K562 (cell line): ENCODE results near the gene ATXN7. TPM values are rescaled to one million over a fixed set of nuclear protein-coding genes. Genes with fewer than 3 reads are reported as not detected.

Experiments used
- ATAC-seq: fragments of 200-7000 bp; cut with Tn5 transposase; 3 replicates; pipeline ENCODE4 v1.9.1; 2020; ENCODE audit warnings: moderate library complexity
- BruUV-seq: library from RNA; stranded (reverse); fragments of 400-500 nt; replicated peaks from 2 replicates; lab custom pipeline; 2021; lab: Mats Ljungman, UMichigan
- CTCF ChIA-PET: fragments of 300-600 bp; formaldehyde crosslinking; extraction: SDS; loops from one replicate; lab custom pipeline; 2021; ENCODE audit warnings: low intra/inter-chr PET ratio; lab: Yijun Ruan, JAX
- POLR2A ChIA-PET: fragments of 300-600, 350-650 bp; sonication (Branson Sonifier 250); formaldehyde crosslinking; extraction: SDS; loops from one replicate; lab custom pipeline; 2021; ENCODE audit warnings: antibody characterized with exemption, inconsistent platforms; lab: Yijun Ruan, JAX
- DNase-seq, 4 experiments: peaks; one replicate each; pipeline versions ENCODE4 v3.0.0 to v3.0.0-alpha.2; 2011 to 2018; ENCODE audit warnings: low spot score in 3 of 4, mixed read lengths in 3 of 4; ENCODE audit errors: extremely low read depth in 1 of 4
- FAIRE-seq: peaks from 2 replicates; lab custom pipeline; 2011; peaks lifted over from hg19 to GRCh38; lab: Jason Lieb, UNC
- H2AFZ ChIP-seq: 2 replicates; pipeline ENCODE4 v1.6.0; 2011; ENCODE audit warnings: low read depth, low read length, control low read depth, inconsistent platforms
- H3K27ac ChIP-seq: fragments of 200-600 bp; 3 replicates; pipeline ENCODE4 v1.8.0; 2011; ENCODE audit warnings: low read depth, mild to moderate bottlenecking, control low read depth, inconsistent platforms, low read length, moderate library complexity, mixed read lengths; ENCODE audit errors: extremely low read depth
- H3K27me3 ChIP-seq, 2 experiments: fragments of 300-600 bp in 1 of 2; 2 replicates in 1 of 2; 3 replicates in 1 of 2; pipeline versions ENCODE4 v1.6.0 to v1.8.0; 2011; ENCODE audit warnings: inconsistent platforms in 2 of 2, low read length in 2 of 2, mild to moderate bottlenecking in 1 of 2, mixed read lengths in 1 of 2, moderate library complexity in 1 of 2; ENCODE audit not compliant: control insufficient read depth in 2 of 2, insufficient read depth in 2 of 2
- H3K36me3 ChIP-seq: fragments of 300-600 bp; 3 replicates; pipeline ENCODE4 v1.8.0; 2011; ENCODE audit warnings: mild to moderate bottlenecking, low read length, inconsistent platforms; ENCODE audit not compliant: control insufficient read depth, insufficient read depth
- H3K4me1 ChIP-seq, 2 experiments: fragments of 200-600 bp in 1 of 2; replicated peaks in 1 of 2; 2 replicates in 1 of 2; 3 replicates in 1 of 2; pipeline versions ENCODE4 v1.5.1 to v1.8.0; 2011; ENCODE audit warnings: inconsistent platforms in 2 of 2, low read length in 2 of 2, mild to moderate bottlenecking in 1 of 2, mixed read lengths in 1 of 2, moderate library complexity in 1 of 2; ENCODE audit not compliant: control insufficient read depth in 2 of 2, insufficient read depth in 2 of 2
- H3K4me2 ChIP-seq: 2 replicates; pipeline ENCODE4 v1.6.1; 2011; ENCODE audit warnings: low read length, control low read depth, inconsistent platforms, mixed read lengths; ENCODE audit not compliant: insufficient read depth
- H3K4me3 ChIP-seq: fragments of 200-600 bp; sonication (generic), shearing (Covaris generic); 2 replicates; pipeline ENCODE4 v1.5.1; 2016; ENCODE audit warnings: control low read depth, inconsistent platforms
- H3K79me2 ChIP-seq: fragments of 200-600 bp; 3 replicates; pipeline ENCODE4 v1.8.0; 2011; ENCODE audit warnings: low read length, inconsistent platforms; ENCODE audit not compliant: control insufficient read depth, insufficient read depth
- H3K9ac ChIP-seq, 2 experiments: 2 replicates each; pipeline versions ENCODE4 v1.6.0 to v1.6.1; 2011; ENCODE audit warnings: low read depth in 2 of 2, low read length in 2 of 2, control low read depth in 1 of 2, inconsistent platforms in 1 of 2, mild to moderate bottlenecking in 1 of 2, mixed read lengths in 1 of 2; ENCODE audit not compliant: insufficient read depth in 1 of 2
- H3K9me1 ChIP-seq: one replicate; pipeline ENCODE4 v1.6.0; 2011; ENCODE audit warnings: inconsistent platforms, mild to moderate bottlenecking, low read length, moderate library complexity; ENCODE audit not compliant: control insufficient read depth, insufficient read depth
- H3K9me3 ChIP-seq: replicated peaks from 2 replicates; pipeline ENCODE4 v1.5.1; 2011; ENCODE audit warnings: low read depth, low read length, inconsistent platforms; ENCODE audit not compliant: control insufficient read depth, insufficient read depth
- H4K20me1 ChIP-seq: replicated peaks from 2 replicates; pipeline ENCODE4 v1.6.1; 2011; ENCODE audit warnings: low read length, inconsistent platforms, mixed read lengths; ENCODE audit not compliant: control insufficient read depth, insufficient read depth
- CEBPG ChIP-seq, 3 experiments: fragments of 200-800 bp in 1 of 3; sonication (Bioruptor generic) in 1 of 3; sonication (generic) in 1 of 3; formaldehyde crosslinking in 1 of 3; IDR thresholded peaks in 2 of 3; conservative IDR thresholded peaks in 1 of 3; 2 replicates each; pipeline versions ENCODE4 v1.6.1 to v1.8.0; 2016 to 2022; ENCODE audit warnings: missing compliant biosample characterization in 2 of 3, missing genetic modification characterization in 2 of 3, mild to moderate bottlenecking in 1 of 3, missing genetic modification reagents in 1 of 3
- CSDE1 ChIP-seq, 2 experiments: fragments of 450-650 bp; IDR thresholded peaks; 2 replicates each; pipeline ENCODE4 v1.6.1; 2016; ENCODE audit warnings: mild to moderate bottlenecking in 1 of 2
- ELF4 ChIP-seq: fragments of 450-650 bp; formaldehyde crosslinking; IDR thresholded peaks from 2 replicates; pipeline ENCODE4 v1.4.0; 2022; ENCODE audit warnings: missing genetic modification characterization
- NFATC3 ChIP-seq: fragments of 450-650 bp; IDR thresholded peaks from 2 replicates; pipeline ENCODE4 v1.6.1; 2017; ENCODE audit warnings: mild to moderate bottlenecking
- NONO ChIP-seq, 2 experiments: fragments of 200-400 bp in 1 of 2; fragments of 450-650 bp in 1 of 2; formaldehyde crosslinking in 1 of 2; IDR thresholded peaks; 2 replicates each; pipeline ENCODE4 v1.6.1; 2017; ENCODE audit warnings: low read depth in 2 of 2, mild to moderate bottlenecking in 2 of 2, moderate library complexity in 2 of 2, low read length in 1 of 2
- SAFB2 ChIP-seq: fragments of 200-400 bp; formaldehyde crosslinking; IDR thresholded peaks from 2 replicates; pipeline ENCODE4 v1.6.1; 2018; ENCODE audit warnings: borderline replicate concordance, low read length, low read depth, moderate library complexity; ENCODE audit not compliant: severe bottlenecking
- SIRT6 ChIP-seq: IDR thresholded peaks from one replicate; pipeline ENCODE4 v1.6.1; 2012; ENCODE audit warnings: low read depth, mild to moderate bottlenecking, control low read depth, inconsistent platforms, low read length, moderate library complexity
- ZNF354B ChIP-seq: fragments of 250-450 bp; sonication (Bioruptor Pico); IDR thresholded peaks from 2 replicates; pipeline ENCODE4 v1.4.0; 2020
- ZNF780A ChIP-seq: fragments of 250-450 bp; sonication (Bioruptor Pico); IDR thresholded peaks from 2 replicates; pipeline ENCODE4 v1.5.0; 2021; ENCODE audit warnings: mild to moderate bottlenecking
- WGBS: fragments of 100-300 bp; shearing (Covaris generic); methylation state at CpG from one replicate; pipeline ENCODE4 v1.1.6; 2016; ENCODE audit warnings: low coverage, mixed read lengths; ENCODE audit not compliant: insufficient coverage; ENCODE audit errors: missing lambda C conversion rate; 5-methylcytosine and 5-hydroxymethylcytosine counted together
- in situ Hi-C: fragments of 300-500 bp; cut with MboI; formaldehyde crosslinking; loops from 4 replicates; pipeline ENCODE4 v1.15.0; 2018; ENCODE audit warnings: inconsistent platforms, mixed read lengths
- intact Hi-C: fragments of 100-400 bp; cut with micrococcal nuclease; formaldehyde crosslinking; loops from 2 replicates; pipeline ENCODE4 v1.14.2; 2022
- polyA plus RNA-seq, 8 experiments: library from polyadenylated mRNA; depleted of rRNA in 4 of 8; stranded (reverse) in 5 of 8; unstranded in 3 of 8; fragments of >200 nt; fragmentation: Nextera tagmentation in 2 of 8; fragmentation: Illumina TruSeq in 1 of 8; extraction: Ambion mirVana in 2 of 8; extraction: Trizol in 1 of 8; gene quantifications; 2 replicates each; pipeline versions ENCODE4 v1.2.1 to v1.2.3, GENCODE V29; 2011 to 2014; ENCODE audit warnings: inconsistent platforms in 1 of 8, missing spikeins in 1 of 8
- total RNA-seq, 7 experiments: library from RNA; depleted of rRNA in 6 of 7; stranded (reverse); fragments of >200 nt in 6 of 7; fragmentation: Illumina TruSeq in 2 of 7; extraction: Trizol in 2 of 7; gene quantifications; 2 replicates each; pipeline versions ENCODE4 v1.2.1 to v1.2.3, GENCODE V29; 2011 to 2021; ENCODE audit warnings: low replicate concordance in 1 of 7
- TF ChIP-seq, protein P1 (sequence below), 3 experiments: fragments of 200-800 bp in 1 of 3; fragments of 250-450 bp in 1 of 3; fragments of 450-650 bp in 1 of 3; sonication (Bioruptor Pico) in 1 of 3; sonication (Bioruptor generic) in 1 of 3; formaldehyde crosslinking in 1 of 3; IDR thresholded peaks; 2 replicates each; pipeline versions ENCODE4 v1.6.1 to v1.8.0; 2016 to 2022; ENCODE audit warnings: mild to moderate bottlenecking in 2 of 3, missing genetic modification characterization in 2 of 3, missing compliant biosample characterization in 1 of 3, moderate library complexity in 1 of 3

Gene ATXN7
- total and polyA plus RNA-seq, 9 of the 15 experiments (the other 6 are each of a cell fraction or from before 2014, with no cell fraction given) = 0.41 to 9.2 (median 6.7) TPM

DNA sequence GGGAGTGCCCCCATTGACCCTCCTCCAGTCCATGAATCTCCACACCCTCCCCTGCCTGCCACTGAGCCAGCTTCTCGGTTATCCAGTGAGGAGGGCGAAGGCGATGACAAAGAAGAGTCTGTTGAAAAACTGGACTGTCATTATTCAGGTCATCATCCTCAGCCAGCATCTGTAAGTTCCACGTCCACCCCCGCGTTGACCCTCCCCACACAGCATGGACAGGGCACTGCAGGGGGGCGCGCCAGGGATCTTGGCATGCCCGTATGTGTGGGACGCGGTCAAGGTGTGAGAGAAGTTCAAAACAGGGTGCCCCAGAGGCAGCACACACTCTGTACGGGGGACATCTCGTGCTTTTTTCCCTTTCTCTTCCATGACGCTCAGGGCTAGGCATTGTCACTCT, 126.5 kb downstream of the ATXN7 start:
- H3K9me3 ChIP-seq = no peaks in the 10 kb centered on the region
- intact Hi-C loops (no loop called here), in situ Hi-C loops (no loop called here)
- DNase-seq (no peak), FAIRE-seq (no peak), ATAC-seq (no peak)
- no peaks in the 10 kb centered on the region for H4K20me1 ChIP-seq
- no peak overlapping the region for H3K9ac ChIP-seq
- ChIA-PET POLR2A (no interaction called here), CTCF (no interaction called here)
- 97% methylated on average over 11 of the region's 14 CpGs for WGBS
- H3K4me3 ChIP-seq = no peak overlapping the region
- H3K79me2 ChIP-seq = no peaks in the 10 kb centered on the region
- no peak overlapping the region for H2AFZ ChIP-seq
- TF ChIP-seq ELF4 (CRISPR knock-in tag) = no peak
- TF ChIP-seq ZNF354B (CRISPR knock-in tag) = no peak
- no peak for TF ChIP-seq SAFB2
- TF ChIP-seq CSDE1 (IDR thresholded peaks at IDR 0.05) = no peak
- TF ChIP-seq NONO (IDR thresholded peaks at IDR 0.05; ENCODE audit: low read depth in 2 of 2, low read length in 1 of 2) = no peak
- H3K27ac ChIP-seq = no peak overlapping the region
- H3K27me3 ChIP-seq = no peaks in the 10 kb centered on the region
- peaks cover 87% of the 10 kb centered on the region; the same call in 2 of the 3 replicates for H3K36me3 ChIP-seq
- BruUV-seq = no TSS peak
- H3K9me1 ChIP-seq = no peaks in the 10 kb centered on the region
- no peaks in the 10 kb centered on the region for H3K4me1 ChIP-seq
- H3K4me2 ChIP-seq = no peak overlapping the region

DNA sequence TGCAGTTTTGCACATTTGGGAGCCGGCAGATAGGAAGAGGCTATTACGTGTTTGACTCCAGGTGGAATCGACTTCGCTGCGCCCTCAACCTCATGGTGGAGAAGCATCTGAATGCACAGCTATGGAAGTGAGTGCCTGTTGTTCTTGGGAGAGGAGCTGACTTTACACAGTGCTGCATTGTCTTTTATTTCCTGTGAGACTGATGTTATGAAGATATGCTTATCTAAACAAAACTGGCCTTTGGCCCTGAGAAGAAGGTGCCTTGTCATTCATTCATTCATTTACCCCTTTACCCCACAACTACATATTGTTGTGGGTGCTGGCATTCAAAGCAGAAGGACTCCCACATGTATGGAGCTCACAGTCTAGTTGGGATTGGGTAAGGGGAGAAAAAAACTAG, 127.1 kb downstream of the ATXN7 start:
- no peak overlapping the region for H3K4me3 ChIP-seq
- in situ Hi-C loops (no loop called here), intact Hi-C loops (no loop called here)
- no peaks in the 10 kb centered on the region for H3K4me1 ChIP-seq
- no peak for ATAC-seq
- ChIA-PET CTCF (no interaction called here), POLR2A (no interaction called here)
- H3K27me3 ChIP-seq = no peaks in the 10 kb centered on the region
- H3K9me1 ChIP-seq = no peaks in the 10 kb centered on the region
- no peak overlapping the region for H3K9ac ChIP-seq
- no TSS peak for BruUV-seq
- H3K27ac ChIP-seq = no peak overlapping the region
- H3K79me2 ChIP-seq = no peaks in the 10 kb centered on the region
- 93% methylated on average over 5 of the region's 5 CpGs for WGBS
- FAIRE-seq = no peak
- H3K9me3 ChIP-seq = no peaks in the 10 kb centered on the region
- H4K20me1 ChIP-seq = no peaks in the 10 kb centered on the region
- no peak for DNase-seq
- H3K4me2 ChIP-seq = no peak overlapping the region
- peaks cover 87% of the 10 kb centered on the region; the same call in 2 of the 3 replicates for H3K36me3 ChIP-seq
- no peak overlapping the region for H2AFZ ChIP-seq
- TF ChIP-seq SIRT6 (no peak), ZNF780A (CRISPR knock-in tag) (no peak), CEBPG (CRISPR knock-in tag; IDR thresholded peaks at IDR 0.05) (no peak), CEBPG (tag; conservative IDR thresholded peaks at IDR 0.05 in 1 of 2, IDR thresholded peaks at IDR 0.05 in 1 of 2) (no peak), NFATC3 (no peak)
- TF ChIP-seq, protein P1, sequence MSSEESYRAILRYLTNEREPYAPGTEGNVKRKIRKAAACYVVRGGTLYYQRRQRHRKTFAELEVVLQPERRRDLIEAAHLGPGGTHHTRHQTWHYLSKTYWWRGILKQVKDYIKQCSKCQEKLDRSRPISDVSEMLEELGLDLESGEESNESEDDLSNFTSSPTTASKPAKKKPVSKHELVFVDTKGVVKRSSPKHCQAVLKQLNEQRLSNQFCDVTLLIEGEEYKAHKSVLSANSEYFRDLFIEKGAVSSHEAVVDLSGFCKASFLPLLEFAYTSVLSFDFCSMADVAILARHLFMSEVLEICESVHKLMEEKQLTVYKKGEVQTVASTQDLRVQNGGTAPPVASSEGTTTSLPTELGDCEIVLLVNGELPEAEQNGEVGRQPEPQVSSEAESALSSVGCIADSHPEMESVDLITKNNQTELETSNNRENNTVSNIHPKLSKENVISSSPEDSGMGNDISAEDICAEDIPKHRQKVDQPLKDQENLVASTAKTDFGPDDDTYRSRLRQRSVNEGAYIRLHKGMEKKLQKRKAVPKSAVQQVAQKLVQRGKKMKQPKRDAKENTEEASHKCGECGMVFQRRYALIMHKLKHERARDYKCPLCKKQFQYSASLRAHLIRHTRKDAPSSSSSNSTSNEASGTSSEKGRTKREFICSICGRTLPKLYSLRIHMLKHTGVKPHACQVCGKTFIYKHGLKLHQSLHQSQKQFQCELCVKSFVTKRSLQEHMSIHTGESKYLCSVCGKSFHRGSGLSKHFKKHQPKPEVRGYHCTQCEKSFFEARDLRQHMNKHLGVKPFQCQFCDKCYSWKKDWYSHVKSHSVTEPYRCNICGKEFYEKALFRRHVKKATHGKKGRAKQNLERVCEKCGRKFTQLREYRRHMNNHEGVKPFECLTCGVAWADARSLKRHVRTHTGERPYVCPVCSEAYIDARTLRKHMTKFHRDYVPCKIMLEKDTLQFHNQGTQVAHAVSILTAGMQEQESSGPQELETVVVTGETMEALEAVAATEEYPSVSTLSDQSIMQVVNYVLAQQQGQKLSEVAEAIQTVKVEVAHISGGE (CRISPR knock-in tag; IDR thresholded peaks at IDR 0.05) = 0 out of 6 replicates have a peak, but pooled peaks of 1 of the 3 experiments have one; percentile 11
